ENCODE measurements around the gene FRAT1.

- TF ChIP-seq CTCF (IDR thresholded peaks at IDR 0.05) (no peak), POLR2A (IDR thresholded peaks at IDR 0.05) (no peak)
These were observed 39.7 kb downstream of the FRAT1 start for GRCh38 chr10:97358781-97359180.

All from uterus (tissue), 2 donors.